HG03066 (cell line): ENCODE results near the gene MRM2.
A peak's percentile ranks its signal among the peaks of the same experiment; 100 is the strongest.

Experiments used
- ATAC-seq: cut with Tn5 transposase; IDR thresholded peaks from one replicate; pipeline ENCODE4 v1.9.1; 2021; ENCODE audit warnings: low read depth; ENCODE audit not compliant: unreplicated experiment

MRM2 gene

DNA sequence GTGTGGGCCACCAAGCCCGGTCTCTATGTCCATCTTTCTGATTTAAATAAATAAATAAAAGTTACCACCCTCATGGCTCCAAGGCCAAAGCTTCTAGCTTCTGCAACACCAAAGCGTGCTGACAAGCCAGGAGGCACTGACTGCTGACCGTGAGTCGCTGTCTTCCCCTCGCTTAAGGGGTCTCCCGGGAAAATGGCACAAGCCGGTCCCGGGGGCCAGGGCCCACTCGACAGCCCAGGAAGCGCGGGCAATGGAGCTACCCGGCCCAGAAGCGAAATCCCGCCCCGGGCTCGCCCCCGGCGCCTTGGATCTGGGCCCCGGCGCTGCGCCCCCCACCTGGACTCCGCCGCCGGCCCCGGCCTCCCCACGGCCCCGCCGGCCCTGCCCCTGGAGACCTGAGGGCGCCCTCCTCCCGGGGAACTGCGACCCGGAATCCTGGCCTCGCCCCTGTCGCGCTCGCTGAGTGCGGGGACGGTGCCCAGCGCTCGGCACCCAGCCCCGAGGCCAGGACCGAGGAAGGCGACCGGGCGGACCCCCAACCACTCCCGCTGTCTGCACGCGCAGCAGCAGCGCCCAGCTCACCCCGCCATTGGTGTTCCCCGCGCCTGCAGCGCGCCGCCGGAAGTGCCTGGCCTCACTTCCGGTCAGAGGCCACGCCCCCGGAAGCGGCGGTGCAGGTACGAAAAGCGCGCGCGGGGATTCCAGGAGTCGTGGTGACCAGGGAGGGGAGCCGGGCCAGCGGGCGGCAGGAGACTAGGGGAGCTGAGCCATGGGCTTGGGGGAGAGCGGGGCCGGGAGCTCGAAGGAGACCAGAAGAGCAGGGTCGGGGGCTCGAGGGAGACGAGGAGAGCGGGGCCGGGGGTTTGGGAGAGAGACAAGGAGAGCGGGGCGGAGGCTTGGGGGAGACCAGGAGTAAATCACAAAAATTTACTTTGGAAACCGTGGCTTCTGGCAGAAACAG is at the start of gene MRM2, which contains the start of gene NUDT1:
MRM2 (minus strand) TSS at position 626 of the 961 bp plus-strand sequence; CDS start at position 590, 36 bp downstream.
NUDT1 (plus strand) TSS at position 647 of the 961 bp plus-strand sequence. CDS start 2,349 bp downstream, outside the sequence.
- peak; percentile 54 for ATAC-seq

- ATAC-seq, result no peak
Observed at GRCh38 chr7:2290877-2291276, 48.9 kb upstream of the MRM2 start.

GRCh38 chr7:2289621-2290020 is 47.6 kb upstream of the MRM2 start:
- ATAC-seq, result no peak

DNA sequence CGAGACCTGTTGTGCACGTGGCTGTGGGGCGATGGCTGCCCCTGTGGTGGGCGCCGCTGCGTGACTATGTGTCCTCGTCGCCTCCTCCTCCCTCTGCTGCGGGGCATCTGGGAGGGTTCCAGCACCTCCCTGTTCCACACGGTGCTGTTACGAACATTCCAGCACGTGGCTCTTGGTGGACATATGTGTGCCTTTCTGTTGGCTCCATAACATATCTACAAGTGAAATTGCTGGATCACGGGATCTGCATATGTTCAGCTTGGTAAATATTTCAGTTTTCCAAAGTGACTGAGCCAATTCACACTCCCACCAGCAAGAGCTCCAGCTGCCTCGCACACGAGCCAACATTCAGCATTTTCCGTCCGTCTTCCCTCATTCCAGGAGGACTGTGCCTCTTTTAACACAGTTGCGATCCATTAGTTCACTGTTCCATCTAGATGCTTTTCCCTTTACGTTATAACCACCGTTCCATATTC is 47.1 kb upstream of the MRM2 start:
- ATAC-seq, result no peak

GRCh38 chr7:2288503-2288902 is 46.5 kb upstream of the MRM2 start:
- peak; percentile 66 for ATAC-seq

GRCh38 chr7:2287745-2288144 is 45.7 kb upstream of the MRM2 start:
- ATAC-seq, result no peak

DNA sequence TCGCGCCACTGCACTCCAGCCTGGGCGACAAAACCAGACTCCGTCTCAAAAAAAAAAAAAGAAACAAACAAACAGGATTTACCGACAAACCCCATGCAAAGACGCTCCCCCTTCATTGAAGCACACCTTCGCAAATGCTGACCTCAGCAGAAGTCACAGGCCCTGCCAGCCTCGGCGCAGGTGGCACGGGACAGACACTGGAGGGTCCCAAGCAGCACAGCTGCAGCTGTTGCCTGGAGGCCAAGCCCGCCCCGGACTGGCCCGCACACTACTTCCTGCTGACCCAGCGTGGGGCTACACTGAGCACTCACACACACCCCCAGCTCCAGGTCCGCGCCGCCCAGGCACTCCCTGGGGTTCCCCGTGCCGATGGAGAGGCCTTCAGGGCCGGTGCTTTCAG is 41.1 kb upstream of the MRM2 start:
- ATAC-seq, result no peak

GRCh38 chr7:2282185-2282751 is 40.3 kb upstream of the MRM2 start:
- no peak for ATAC-seq

DNA sequence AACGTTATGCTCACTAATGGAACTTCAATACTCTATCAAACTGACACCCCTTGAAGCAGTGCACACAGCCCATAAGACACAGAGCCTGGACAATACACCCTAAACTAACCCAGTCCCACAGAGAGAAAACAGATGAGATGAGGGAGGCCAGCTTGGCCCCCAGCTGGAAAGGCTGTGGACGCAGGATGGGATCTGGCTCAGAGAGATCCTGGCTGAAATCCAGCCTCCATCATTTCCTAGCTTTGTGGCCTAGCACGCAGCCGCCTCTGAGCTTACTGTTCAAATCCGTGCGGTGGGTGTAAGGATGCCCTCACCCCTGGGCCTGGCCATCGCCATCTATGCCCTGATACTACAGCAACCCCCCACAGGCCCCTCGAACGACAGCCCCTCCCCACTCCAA is 39.5 kb upstream of the MRM2 start:
- ATAC-seq, result no peak

DNA sequence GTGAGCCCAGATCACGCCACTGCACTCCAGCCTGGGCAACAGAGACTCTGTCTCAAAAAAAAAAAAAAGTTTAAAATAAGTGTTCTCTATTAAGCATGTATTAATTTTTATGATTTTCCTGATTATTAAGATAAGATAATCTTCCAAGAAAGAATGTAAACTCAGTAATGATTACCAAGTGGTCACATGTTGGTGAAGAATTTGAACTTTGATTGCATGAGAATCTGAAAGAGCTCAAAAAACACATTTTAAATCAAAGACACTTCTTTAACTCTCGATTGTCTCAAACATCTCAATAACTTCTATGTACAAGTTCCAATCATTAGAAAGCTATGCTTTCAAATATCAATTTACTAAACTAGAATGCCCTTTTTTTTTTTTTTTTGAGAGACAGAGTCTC is 38.4 kb upstream of the MRM2 start:
- ATAC-seq, result no peak

GRCh38 chr7:2279896-2280295 is 37.9 kb upstream of the MRM2 start:
- ATAC-seq, result no peak

DNA sequence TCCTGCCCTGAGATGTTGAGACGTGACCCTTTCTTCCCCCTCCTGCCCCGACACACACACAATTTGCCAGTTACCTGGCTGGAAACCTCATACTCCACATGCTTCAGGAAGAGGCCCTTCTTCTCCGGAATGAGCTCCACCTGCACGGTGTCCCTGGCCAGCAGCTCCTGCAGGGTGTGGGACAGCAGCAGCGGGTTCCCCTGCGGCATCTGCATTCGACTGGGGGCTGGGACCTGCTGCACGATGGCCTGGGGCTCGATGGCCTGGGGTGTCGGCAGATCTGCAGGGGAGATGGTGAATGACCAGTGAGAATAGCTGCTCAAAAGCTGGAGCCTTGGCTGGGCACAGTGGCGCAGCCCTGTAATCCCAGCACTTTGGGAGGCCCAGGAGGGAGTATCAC is 36.0 kb upstream of the MRM2 start:
- no peak for ATAC-seq

GRCh38 chr7:2276107-2276506 is 34.1 kb upstream of the MRM2 start:
- no peak for ATAC-seq

- no peak for ATAC-seq
Observed at GRCh38 chr7:2275101-2275500, 33.1 kb upstream of the MRM2 start.

DNA sequence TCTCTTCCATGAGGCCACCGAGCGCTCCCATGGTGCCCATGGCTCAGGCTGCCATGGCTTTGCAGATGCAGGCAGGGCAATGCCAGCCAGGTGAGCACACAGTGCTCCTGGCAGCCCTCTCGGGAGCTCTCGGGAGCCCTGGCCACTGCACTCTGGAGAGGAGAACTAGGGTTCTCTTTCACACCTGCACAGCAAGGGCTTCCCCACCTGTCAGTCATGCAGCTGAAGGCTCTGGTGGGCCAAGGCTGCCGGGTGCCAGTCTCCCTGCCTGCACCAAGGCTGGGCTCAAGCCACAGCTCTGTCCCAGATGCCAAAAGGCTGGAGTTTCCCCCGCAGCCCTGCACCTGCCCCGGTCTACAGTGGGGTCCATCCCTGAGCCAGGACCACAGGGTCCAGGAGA is 32.7 kb upstream of the MRM2 start:
- ATAC-seq, result no peak

GRCh38 chr7:2273866-2274265 is 31.9 kb upstream of the MRM2 start:
- no peak for ATAC-seq

- no peak for ATAC-seq
Observed at GRCh38 chr7:2272031-2272430, 30.0 kb upstream of the MRM2 start.

- no peak for ATAC-seq
Observed at GRCh38 chr7:2271273-2272026, 29.4 kb upstream of the MRM2 start.

DNA sequence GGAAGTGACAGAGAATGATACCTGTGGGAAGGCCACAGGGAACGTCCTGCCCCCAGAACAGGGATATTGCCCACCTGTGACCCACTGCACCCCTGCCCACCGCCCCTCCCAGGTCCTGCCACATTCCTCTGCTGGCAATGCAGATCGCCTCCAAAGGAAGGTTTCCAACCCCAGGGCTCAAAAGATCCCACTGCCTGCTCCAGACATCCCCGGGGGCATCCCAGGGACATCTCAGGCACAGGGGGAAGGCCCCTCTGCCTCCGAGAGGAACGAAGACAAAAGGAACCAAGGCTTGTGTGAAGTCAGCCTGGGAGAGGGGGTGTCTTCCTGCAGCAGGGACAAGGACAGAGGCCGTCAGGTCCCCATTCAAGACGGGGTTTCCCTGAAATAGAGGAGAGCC is 28.5 kb upstream of the MRM2 start:
- ATAC-seq, result no peak

- ATAC-seq, result no peak
Observed at GRCh38 chr7:2269991-2270460, 28.0 kb upstream of the MRM2 start.
